Astrocyte of the hippocampus (primary cell): ENCODE data around the gene HHEX.

Experiments used
- DNase-seq: peaks from one replicate; pipeline ENCODE4 v3.0.0; 2011; ENCODE audit warnings: low read depth, low spot score

HHEX gene

GRCh38 chr10:92692697-92693533 is 3.2 kb downstream of the HHEX start:
- no peak for DNase-seq

GRCh38 chr10:92693534-92693893 is 3.8 kb downstream of the HHEX start:
- DNase-seq: no peak

GRCh38 chr10:92695679-92696605 is 6.2 kb downstream of the HHEX start:
- peak; percentile 82 for DNase-seq

- no peak for DNase-seq
Observed at GRCh38 chr10:92696606-92697383, 7.0 kb downstream of the HHEX start.

GRCh38 chr10:92697663-92698511 is 8.1 kb downstream of the HHEX start:
- DNase-seq: no peak

- DNase-seq: no peak
Observed at GRCh38 chr10:92699193-92699517, 9.4 kb downstream of the HHEX start.

GRCh38 chr10:92699518-92700381 is 10.0 kb downstream of the HHEX start:
- peak; percentile 54 for DNase-seq

GRCh38 chr10:92702301-92702916 is 12.7 kb downstream of the HHEX start:
- no peak for DNase-seq

GRCh38 chr10:92712016-92712889 is 22.5 kb downstream of the HHEX start:
- DNase-seq: peak; percentile 76

- DNase-seq: no peak
Observed at GRCh38 chr10:92714152-92714845, 24.5 kb downstream of the HHEX start.

- DNase-seq: no peak
Observed at GRCh38 chr10:92714872-92715271, 25.1 kb downstream of the HHEX start.

- peak; percentile 19 for DNase-seq
Observed at GRCh38 chr10:92719991-92720830, 30.5 kb downstream of the HHEX start.

- DNase-seq: no peak
Observed at GRCh38 chr10:92720831-92721165, 31.0 kb downstream of the HHEX start.

GRCh38 chr10:92722349-92722748 is 32.6 kb downstream of the HHEX start:
- DNase-seq: no peak

GRCh38 chr10:92727141-92727540 is 37.4 kb downstream of the HHEX start:
- DNase-seq: no peak

GRCh38 chr10:92727550-92727949 is 37.8 kb downstream of the HHEX start:
- DNase-seq: no peak

GRCh38 chr10:92729886-92730285 is 40.1 kb downstream of the HHEX start:
- DNase-seq: no peak
